GM19193 (cell line): Measurements from ENCODE around the gene FILIP1L.

Source experiments
- POLR2A ChIP-seq: IDR thresholded peaks from 4 replicates; pipeline ENCODE4 v1.6.1; 2011; ENCODE audit not compliant: insufficient read depth, insufficient read length; ENCODE audit errors: extremely low read depth

The FILIP1L gene

GRCh38 chr3:100089812-100090668, 24.3 kb downstream of the FILIP1L start:
- no peak for TF ChIP-seq POLR2A

- TF ChIP-seq POLR2A = no peak
Observed at GRCh38 chr3:100088735-100089368, 25.4 kb downstream of the FILIP1L start.

- no peak for TF ChIP-seq POLR2A
Observed at GRCh38 chr3:100087198-100087597, 27.1 kb downstream of the FILIP1L start.

- no peak for TF ChIP-seq POLR2A
Observed at GRCh38 chr3:100086401-100086800, 27.9 kb downstream of the FILIP1L start.

GRCh38 chr3:100084100-100084806, 30.0 kb downstream of the FILIP1L start:
- no peak for TF ChIP-seq POLR2A

- TF ChIP-seq POLR2A = no peak
Observed at GRCh38 chr3:100083209-100083608, 31.1 kb downstream of the FILIP1L start.

- no peak for TF ChIP-seq POLR2A
Observed at GRCh38 chr3:100082714-100083113, 31.6 kb downstream of the FILIP1L start.

GRCh38 chr3:100081986-100082692, 32.2 kb downstream of the FILIP1L start:
- no peak for TF ChIP-seq POLR2A

- no peak for TF ChIP-seq POLR2A
Observed at GRCh38 chr3:100081311-100081710, 33.0 kb downstream of the FILIP1L start.

- TF ChIP-seq POLR2A = no peak
Observed at GRCh38 chr3:100080573-100080972, 33.7 kb downstream of the FILIP1L start.

GRCh38 chr3:100079328-100079727, 35.0 kb downstream of the FILIP1L start:
- no peak for TF ChIP-seq POLR2A

- TF ChIP-seq POLR2A = no peak
Observed at GRCh38 chr3:100076731-100077529, 37.4 kb downstream of the FILIP1L start.

- TF ChIP-seq POLR2A = no peak
Observed at GRCh38 chr3:100075851-100076730, 38.2 kb downstream of the FILIP1L start.
